H1 (cell line): ENCODE data around the gene ZGLP1. TPM values are rescaled to one million over a fixed set of nuclear protein-coding genes. Genes with fewer than 3 reads are reported as not detected.

Source experiments
- CTCF ChIA-PET: fragments of 300-600 bp; sonication (Branson Sonifier 250); formaldehyde crosslinking; loops from one replicate; lab custom pipeline; 2021; ENCODE audit not compliant: partially characterized antibody; lab: Charles Lee
- POLR2A ChIA-PET: fragments of 300-600 bp; sonication (Branson Sonifier 250); formaldehyde crosslinking; loops from one replicate; lab custom pipeline; 2021; ENCODE audit warnings: inconsistent platforms; ENCODE audit not compliant: partially characterized antibody; lab: Charles Lee
- DNase-seq, 2 experiments: peaks; one replicate each; pipeline versions ENCODE4 v3.0.0 to v3.0.0-alpha.2; 2010 to 2022; ENCODE audit warnings: low spot score in 2 of 2, low read depth in 1 of 2, mixed read lengths in 1 of 2
- FAIRE-seq: peaks from 2 replicates; lab custom pipeline; 2011; peaks lifted over from hg19 to GRCh38; lab: Jason Lieb, UNC
- H2AFZ ChIP-seq: 2 replicates; pipeline ENCODE4 v1.8.1; 2012; ENCODE audit warnings: low read length, inconsistent platforms
- H2AK5ac ChIP-seq: 2 replicates; pipeline ENCODE4 v1.6.1; 2013; ENCODE audit warnings: low read depth, low read length
- H2BK120ac ChIP-seq: replicated peaks from 2 replicates; pipeline ENCODE3; 2013; ENCODE audit warnings: low read depth, low read length, inconsistent platforms
- H2BK12ac ChIP-seq: 2 replicates; pipeline ENCODE4 v1.6.1; 2013; ENCODE audit warnings: low read depth, low read length
- H2BK15ac ChIP-seq: 2 replicates; pipeline ENCODE4 v1.6.1; 2013; ENCODE audit warnings: low read length
- H2BK20ac ChIP-seq: 2 replicates; pipeline ENCODE4 v1.6.1; 2013; ENCODE audit warnings: low read length
- H2BK5ac ChIP-seq: 2 replicates; pipeline ENCODE4 v1.6.1; 2013; ENCODE audit warnings: low read depth, low read length
- H3K14ac ChIP-seq: 2 replicates; pipeline ENCODE4 v1.6.1; 2013; ENCODE audit warnings: inconsistent platforms; ENCODE audit not compliant: insufficient read length
- H3K18ac ChIP-seq: 2 replicates; pipeline ENCODE4 v1.6.1; 2013; ENCODE audit warnings: low read length; ENCODE audit errors: extremely low read depth
- H3K23ac ChIP-seq: 2 replicates; pipeline ENCODE4 v1.6.1; 2013; ENCODE audit warnings: inconsistent platforms; ENCODE audit not compliant: insufficient read length
- H3K23me2 ChIP-seq: 2 replicates; pipeline ENCODE4 v1.6.1; 2013; ENCODE audit warnings: low read depth, low read length
- H3K27ac ChIP-seq: 2 replicates; pipeline ENCODE4 v1.6.1; 2011; ENCODE audit warnings: low read depth, low read length, inconsistent platforms
- H3K27me3 ChIP-seq, 4 experiments: replicated peaks in 1 of 4; 1 replicate in 1 of 4; 2 replicates in 3 of 4; pipeline versions ENCODE4 v1.6.1 to v1.8.1; 2011 to 2013; ENCODE audit warnings: low read length in 3 of 4, mild to moderate bottlenecking in 3 of 4, inconsistent platforms in 2 of 4, mixed read lengths in 2 of 4, moderate library complexity in 1 of 4; ENCODE audit not compliant: control insufficient read depth in 3 of 4, insufficient read depth in 3 of 4; ENCODE audit errors: extremely low read depth in 1 of 4
- H3K36me3 ChIP-seq, 4 experiments: 2 replicates each; pipeline versions ENCODE4 v1.6.1 to v1.8.1; 2011 to 2013; ENCODE audit warnings: mild to moderate bottlenecking in 4 of 4, low read length in 3 of 4, moderate library complexity in 2 of 4, control low read depth in 1 of 4, inconsistent platforms in 1 of 4; ENCODE audit not compliant: insufficient read depth in 4 of 4, control insufficient read depth in 2 of 4
- H3K4ac ChIP-seq: replicated peaks from 2 replicates; pipeline ENCODE3; 2013; ENCODE audit warnings: low read length, low read depth, mixed read lengths, inconsistent platforms; ENCODE audit not compliant: insufficient read length
- H3K4me1 ChIP-seq, 4 experiments: replicated peaks in 1 of 4; 1 replicate in 1 of 4; 2 replicates in 3 of 4; pipeline versions ENCODE4 v1.6.1 to v1.8.1; 2011 to 2013; ENCODE audit warnings: low read length in 3 of 4, inconsistent platforms in 2 of 4, mixed read lengths in 1 of 4; ENCODE audit not compliant: insufficient read depth in 4 of 4, control insufficient read depth in 3 of 4
- H3K4me2 ChIP-seq, 2 experiments: 2 replicates each; pipeline versions ENCODE4 v1.6.1 to v1.8.1; 2011 to 2013; ENCODE audit warnings: low read depth in 2 of 2, low read length in 2 of 2, control low read depth in 1 of 2, inconsistent platforms in 1 of 2, mild to moderate bottlenecking in 1 of 2; ENCODE audit not compliant: insufficient read depth in 1 of 2
- H3K4me3 ChIP-seq, 4 experiments: fragments of 200-600, 300-600 bp in 1 of 4; sonication (generic), shearing (Covaris generic), sonication (Bioruptor Twin) in 1 of 4; 2 replicates each; pipeline versions ENCODE4 v1.5.1 to v1.8.1; 2011 to 2016; ENCODE audit warnings: low read length in 4 of 4, low read depth in 3 of 4, control low read depth in 2 of 4, inconsistent platforms in 2 of 4, mild to moderate bottlenecking in 2 of 4, mixed read lengths in 1 of 4, moderate library complexity in 1 of 4; ENCODE audit not compliant: insufficient read depth in 2 of 4; ENCODE audit errors: extremely low read depth in 1 of 4
- H3K56ac ChIP-seq: replicated peaks from 2 replicates; pipeline ENCODE3; 2013; ENCODE audit warnings: low read depth, mild to moderate bottlenecking, mixed read lengths, low read length, inconsistent platforms; ENCODE audit not compliant: insufficient read length
- H3K79me1 ChIP-seq: 2 replicates; pipeline ENCODE4 v1.6.1; 2013; ENCODE audit warnings: low read depth, low read length, control low read depth
- H3K79me2 ChIP-seq, 2 experiments: 2 replicates each; pipeline versions ENCODE4 v1.6.1 to v1.8.1; 2012 to 2013; ENCODE audit warnings: low read length in 2 of 2, mild to moderate bottlenecking in 2 of 2, inconsistent platforms in 1 of 2; ENCODE audit not compliant: insufficient read depth in 2 of 2, control insufficient read depth in 1 of 2
- H3K9ac ChIP-seq, 4 experiments: replicated peaks in 1 of 4; 1 replicate in 1 of 4; 2 replicates in 3 of 4; pipeline versions ENCODE4 v1.6.1 to v1.8.1; 2011 to 2013; ENCODE audit warnings: low read depth in 3 of 4, low read length in 3 of 4, control low read depth in 2 of 4, mild to moderate bottlenecking in 2 of 4, moderate library complexity in 2 of 4, inconsistent platforms in 1 of 4; ENCODE audit errors: extremely low read depth in 1 of 4
- H3K9me3 ChIP-seq, 2 experiments: 2 replicates each; pipeline versions ENCODE4 v1.6.1 to v1.8.1; 2012 to 2013; ENCODE audit warnings: mild to moderate bottlenecking in 2 of 2, moderate library complexity in 2 of 2, control low read depth in 1 of 2, inconsistent platforms in 1 of 2, low read depth in 1 of 2, low read length in 1 of 2, mixed read lengths in 1 of 2; ENCODE audit not compliant: insufficient read depth in 2 of 2
- H4K20me1 ChIP-seq, 2 experiments: replicated peaks in 1 of 2; 2 replicates each; pipeline versions ENCODE3 to v1.8.1; 2011 to 2013; ENCODE audit warnings: inconsistent platforms in 2 of 2, low read length in 2 of 2, mild to moderate bottlenecking in 1 of 2; ENCODE audit not compliant: insufficient read depth in 2 of 2, control insufficient read depth in 1 of 2
- H4K5ac ChIP-seq: 2 replicates; pipeline ENCODE4 v1.6.1; 2013; ENCODE audit warnings: low read length, low read depth, mixed read lengths, inconsistent platforms; ENCODE audit not compliant: insufficient read length
- H4K8ac ChIP-seq: 2 replicates; pipeline ENCODE4 v1.8.0; 2013; ENCODE audit warnings: mild to moderate bottlenecking, moderate library complexity, low read length, inconsistent platforms; ENCODE audit not compliant: insufficient read depth; ENCODE audit errors: extremely low read depth
- H4K91ac ChIP-seq: replicated peaks from 2 replicates; pipeline ENCODE3; 2013; ENCODE audit warnings: low read length, mixed read lengths, inconsistent platforms; ENCODE audit not compliant: insufficient read length
- BACH1 ChIP-seq: IDR thresholded peaks from 2 replicates; pipeline ENCODE4 v1.6.1; 2012; ENCODE audit warnings: low read length, improper control_type of control experiment
- TCF12 ChIP-seq: IDR thresholded peaks from 2 replicates; pipeline ENCODE4 v1.6.1; 2011; ENCODE audit warnings: low read depth, mild to moderate bottlenecking, low read length
- USF2 ChIP-seq: IDR thresholded peaks from 2 replicates; pipeline ENCODE4 v1.6.1; 2011; ENCODE audit warnings: low read length, improper control_type of control experiment
- WGBS, 2 experiments: shearing (Covaris generic) in 1 of 2; methylation state at CpG; one replicate each; pipeline versions ENCODE4 v1.1.6 to v1.1.7; 2013 to 2015; ENCODE audit warnings: low lambda C conversion rate in 2 of 2, mixed read lengths in 2 of 2, inconsistent platforms in 1 of 2, low coverage in 1 of 2, missing lambda C conversion rate in 1 of 2; ENCODE audit not compliant: insufficient replicate concordance in 2 of 2, insufficient coverage in 1 of 2, insufficient read length in 1 of 2; ENCODE audit errors: extremely low coverage in 1 of 2, missing lambda C conversion rate in 1 of 2; 5-methylcytosine and 5-hydroxymethylcytosine counted together
- polyA plus RNA-seq, 7 experiments: library from polyadenylated mRNA; depleted of rRNA in 3 of 7; stranded (reverse) in 5 of 7; unstranded in 2 of 7; fragments of >200 nt in 5 of 7; fragments of 200-250 nt in 2 of 7; gene quantifications; 1 replicate in 5 of 7; 2 replicates in 1 of 7; 4 replicates in 1 of 7; pipeline versions ENCODE4 v1.2.1 to v1.2.3, GENCODE V29; 2011 to 2013; ENCODE audit warnings: missing spikeins in 2 of 7, mixed read lengths in 2 of 7
- total RNA-seq: library from RNA; stranded (reverse); fragmentation: NEBNext Ultra II Directional; extraction: Animal tissue kit (Norgen Biotek cat#: 25700); gene quantifications from 2 replicates; pipeline ENCODE4 v1.2.1, GENCODE V29; 2021

ZGLP1 gene
- total and polyA plus RNA-seq, 2 of the 8 experiments (the other 6 are each of a cell fraction or from before 2014, with no cell fraction given), result 4.2 to 5.1 TPM

GRCh38 chr19:10266706-10267105 is 42.9 kb downstream of the ZGLP1 start:
- DNase-seq, result no peak
- no peak overlapping the region for H4K8ac ChIP-seq
- no peak overlapping the region for H3K4ac ChIP-seq
- peaks cover 11% of the 10 kb centered on the region; the same call in 1 of the 2 replicates for H3K23me2 ChIP-seq
- no peak overlapping the region for H2BK12ac ChIP-seq
- no peak overlapping the region for H3K9ac ChIP-seq
- H3K4me1 ChIP-seq, result peaks cover 0 to 8% (median 5%) of the 10 kb centered on the region in 4 experiments; a peak in 5 of 7 replicates
- no peaks in the 10 kb centered on the region for H3K79me2 ChIP-seq
- no peaks in the 10 kb centered on the region for H3K9me3 ChIP-seq
- no peak for FAIRE-seq
- peaks cover 9 to 23% (median 20%) of the 10 kb centered on the region in 4 experiments for H3K27me3 ChIP-seq
- no peak overlapping the region for H2BK20ac ChIP-seq
- CTCF ChIA-PET, result interaction anchor here (0.7 to 9.4 kb wide), 5 partner anchors 8 to 124 kb away, joined by 3 to 122 read pairs (median 6); partner anchors contain the start of gene TYK2
- H2AK5ac ChIP-seq, result no peak overlapping the region
- no peak overlapping the region for H3K27ac ChIP-seq
- H3K4me3 ChIP-seq, result no peak overlapping the region
- H3K4me2 ChIP-seq, result no peak overlapping the region
- POLR2A ChIA-PET, result interaction anchor here (0.9 kb wide), 1 partner anchor 66 kb away, joined by 4 read pairs; the partner anchor contains the start of gene RAVER1
- no peak overlapping the region for H4K5ac ChIP-seq
- H4K20me1 ChIP-seq, result no peaks in the 10 kb centered on the region
- H3K36me3 ChIP-seq, result no peaks in the 10 kb centered on the region
- H3K23ac ChIP-seq, result no peak overlapping the region
- H2BK120ac ChIP-seq, result no peak overlapping the region
- no peaks in the 10 kb centered on the region for H3K79me1 ChIP-seq
- 89% methylated on average over 7 of the region's 7 CpGs; no CpG with 5 or more reads in 1 of the 2 experiments for WGBS, 2 experiments
- no peak overlapping the region for H3K18ac ChIP-seq
- H2BK15ac ChIP-seq, result no peak overlapping the region
- no peak overlapping the region for H4K91ac ChIP-seq
- H3K14ac ChIP-seq, result no peak overlapping the region
- TF ChIP-seq TCF12 (no peak), USF2 (no peak), BACH1 (no peak)
- no peak overlapping the region for H2BK5ac ChIP-seq
- no peak overlapping the region for H2AFZ ChIP-seq
- no peak overlapping the region for H3K56ac ChIP-seq
